OCI-LY7 (cell line): Measurements from ENCODE around the gene SRP9. TPM values are rescaled to one million over a fixed set of nuclear protein-coding genes. Genes with fewer than 3 reads are reported as not detected.

Experiments
- BruUV-seq: library from RNA; stranded (reverse); fragments of 400-500 nt; replicated peaks from 2 replicates; lab custom pipeline; 2021; lab: Mats Ljungman, UMichigan
- CTCF ChIA-PET: fragments of 300-600 bp; sonication (Branson Sonifier 250); formaldehyde crosslinking; loops from one replicate; lab custom pipeline; 2022; ENCODE audit warnings: antibody characterized with exemption; ENCODE audit not compliant: unreplicated experiment; lab: Charles Lee
- POLR2A ChIA-PET: fragments of 300-600 bp; sonication (Branson Sonifier 250); formaldehyde crosslinking; loops from one replicate; lab custom pipeline; 2022; ENCODE audit warnings: antibody characterized with exemption; lab: Charles Lee
- DNase-seq: peaks from one replicate; pipeline ENCODE4 v3.0.0-alpha.2; 2015; ENCODE audit warnings: low spot score
- H2AFZ ChIP-seq: fragments of 200-600 bp; sonication (generic), shearing (Covaris generic); 2 replicates; pipeline ENCODE4 v1.6.1; 2014; ENCODE audit warnings: mild to moderate bottlenecking, antibody characterized with exemption, low read length, moderate library complexity
- H3K27ac ChIP-seq: fragments of 200-600 bp; sonication (generic); 2 replicates; pipeline ENCODE4 v1.5.1; 2014; ENCODE audit warnings: mixed run types, low read depth, mild to moderate bottlenecking, moderate library complexity, low read length, inconsistent platforms; ENCODE audit not compliant: poor library complexity, severe bottlenecking
- H3K36me3 ChIP-seq: fragments of 200-600 bp; sonication (generic); 2 replicates; pipeline ENCODE4 v1.6.1; 2014; ENCODE audit warnings: mild to moderate bottlenecking, antibody characterized with exemption, low read length, moderate library complexity, mixed read lengths; ENCODE audit not compliant: insufficient read depth
- H3K4me1 ChIP-seq: fragments of 200-600 bp; sonication (generic); 2 replicates; pipeline ENCODE4 v1.5.1; 2014; ENCODE audit warnings: mild to moderate bottlenecking, low read length; ENCODE audit not compliant: insufficient read depth, poor library complexity, severe bottlenecking
- H3K4me2 ChIP-seq: fragments of 200-600 bp; sonication (generic); 2 replicates; pipeline ENCODE4 v1.6.1; 2014; ENCODE audit warnings: mild to moderate bottlenecking, low read length
- H3K4me3 ChIP-seq: fragments of 200-600 bp; sonication (generic); 2 replicates; pipeline ENCODE4 v1.5.1; 2014; ENCODE audit warnings: mild to moderate bottlenecking, low read depth, low read length; ENCODE audit not compliant: poor library complexity, severe bottlenecking
- H3K79me2 ChIP-seq: fragments of 200-600 bp; sonication (generic); 2 replicates; pipeline ENCODE4 v1.6.1; 2016; ENCODE audit warnings: low read depth, mild to moderate bottlenecking, low read length, moderate library complexity, mixed read lengths; ENCODE audit not compliant: insufficient read depth
- H3K9me2 ChIP-seq: fragments of 200-600 bp; sonication (generic); 2 replicates; pipeline ENCODE4 v1.6.1; 2016; ENCODE audit warnings: mild to moderate bottlenecking, low read length, mixed read lengths; ENCODE audit not compliant: insufficient read depth
- H3K9me3 ChIP-seq: fragments of 200-600 bp; sonication (generic); 2 replicates; pipeline ENCODE4 v1.6.1; 2014; ENCODE audit warnings: mild to moderate bottlenecking, mixed run types, low read length, mixed read lengths
- H4K20me1 ChIP-seq: fragments of 200-600 bp; sonication (generic); 2 replicates; pipeline ENCODE4 v1.6.1; 2014; ENCODE audit warnings: mild to moderate bottlenecking, antibody characterized with exemption, low read length, moderate library complexity, mixed read lengths; ENCODE audit not compliant: insufficient read depth
- EZH2phosphoT487 ChIP-seq: fragments of 200-600 bp; sonication (generic); IDR thresholded peaks from 2 replicates; pipeline ENCODE4 v1.6.1; 2018; ENCODE audit warnings: low read depth, borderline replicate concordance, mild to moderate bottlenecking, mixed run types, antibody characterized with exemption, low read length, moderate library complexity, mixed read lengths
- intact Hi-C: fragments of 100-400 bp; cut with micrococcal nuclease; formaldehyde crosslinking; loops from one replicate; pipeline ENCODE4 v1.10.0; 2022; ENCODE audit not compliant: unreplicated experiment
- total RNA-seq, 2 experiments: library from RNA; depleted of rRNA in 1 of 2; stranded (reverse); fragments of >200 nt in 1 of 2; shearing (Covaris generic) in 1 of 2; gene quantifications; 2 replicates each; pipeline ENCODE4 v1.2.3, GENCODE V29; 2014 to 2022
- TF ChIP-seq, protein P1 (sequence below): fragments of 200-600 bp; sonication (generic); conservative IDR thresholded peaks from 2 replicates; pipeline ENCODE4 v1.5.1; 2014; ENCODE audit warnings: mild to moderate bottlenecking, antibody characterized with exemption, low read length, moderate library complexity, mixed read lengths

Gene SRP9
- total RNA-seq, 2 experiments from 2014 or later, result 221 to 306 TPM

- no peak overlapping the region for H3K27ac ChIP-seq
- H3K36me3 ChIP-seq, result no peaks in the 10 kb centered on the region
- BruUV-seq, result no TSS peak
- H3K4me3 ChIP-seq, result no peak overlapping the region
- no peaks in the 10 kb centered on the region for H4K20me1 ChIP-seq
- POLR2A ChIA-PET, result interaction anchor here (0.6 kb wide), 2 partner anchors 17 to 253 kb away, joined by 3 to 6 read pairs; no protein-coding TSS in a partner anchor
- H3K9me3 ChIP-seq, result no peaks in the 10 kb centered on the region
- intact Hi-C loops, result no loop called here
- H3K4me2 ChIP-seq, result no peak overlapping the region
- H2AFZ ChIP-seq, result no peak overlapping the region
- no peak for TF ChIP-seq EZH2phosphoT487
- TF ChIP-seq, protein P1, sequence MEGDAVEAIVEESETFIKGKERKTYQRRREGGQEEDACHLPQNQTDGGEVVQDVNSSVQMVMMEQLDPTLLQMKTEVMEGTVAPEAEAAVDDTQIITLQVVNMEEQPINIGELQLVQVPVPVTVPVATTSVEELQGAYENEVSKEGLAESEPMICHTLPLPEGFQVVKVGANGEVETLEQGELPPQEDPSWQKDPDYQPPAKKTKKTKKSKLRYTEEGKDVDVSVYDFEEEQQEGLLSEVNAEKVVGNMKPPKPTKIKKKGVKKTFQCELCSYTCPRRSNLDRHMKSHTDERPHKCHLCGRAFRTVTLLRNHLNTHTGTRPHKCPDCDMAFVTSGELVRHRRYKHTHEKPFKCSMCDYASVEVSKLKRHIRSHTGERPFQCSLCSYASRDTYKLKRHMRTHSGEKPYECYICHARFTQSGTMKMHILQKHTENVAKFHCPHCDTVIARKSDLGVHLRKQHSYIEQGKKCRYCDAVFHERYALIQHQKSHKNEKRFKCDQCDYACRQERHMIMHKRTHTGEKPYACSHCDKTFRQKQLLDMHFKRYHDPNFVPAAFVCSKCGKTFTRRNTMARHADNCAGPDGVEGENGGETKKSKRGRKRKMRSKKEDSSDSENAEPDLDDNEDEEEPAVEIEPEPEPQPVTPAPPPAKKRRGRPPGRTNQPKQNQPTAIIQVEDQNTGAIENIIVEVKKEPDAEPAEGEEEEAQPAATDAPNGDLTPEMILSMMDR, result no peak
- CTCF ChIA-PET, result no interaction called here
- no peaks in the 10 kb centered on the region for H3K9me2 ChIP-seq
- no peaks in the 10 kb centered on the region for H3K79me2 ChIP-seq
- no peaks in the 10 kb centered on the region for H3K4me1 ChIP-seq
- no peak for DNase-seq
Measured at GRCh38 chr1:225736437-225737098, 41.1 kb upstream of the SRP9 start.

DNA sequence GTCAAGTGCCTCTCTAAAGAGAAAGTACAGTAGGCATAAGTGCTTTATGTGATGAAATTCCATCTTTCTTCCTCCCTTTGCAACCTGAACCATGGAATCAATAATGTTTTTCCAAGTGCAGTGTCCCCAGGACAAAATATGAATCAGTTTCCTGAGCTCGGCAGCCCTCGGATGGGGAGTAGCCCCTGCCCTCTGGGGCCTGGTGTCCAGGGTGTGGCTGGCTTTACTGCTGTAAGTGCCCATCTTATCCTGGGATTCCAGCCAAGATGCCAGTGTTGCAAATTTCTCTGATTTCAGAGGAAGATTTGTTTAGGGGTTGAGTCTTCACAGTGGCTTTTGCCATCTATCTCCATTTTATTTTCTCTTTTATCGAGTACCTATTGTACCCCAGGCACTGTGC, 40.5 kb upstream of the SRP9 start:
- intact Hi-C loops, result no loop called here
- Histone ChIP-seq H4K20me1 (no peaks in the 10 kb centered on the region), H3K9me3 (no peaks in the 10 kb centered on the region), H3K36me3 (no peaks in the 10 kb centered on the region), H2AFZ (no peak overlapping the region), H3K9me2 (no peaks in the 10 kb centered on the region), H3K4me1 (no peaks in the 10 kb centered on the region), H3K27ac (no peak overlapping the region), H3K4me3 (no peak overlapping the region), H3K4me2 (no peak overlapping the region), H3K79me2 (no peaks in the 10 kb centered on the region)
- no TSS peak for BruUV-seq
- TF ChIP-seq EZH2phosphoT487, result no peak
- TF ChIP-seq, protein P1, result no peak
- DNase-seq, result no peak
- ChIA-PET CTCF (interaction anchor here (0.5 kb wide), 1 partner anchor 700 kb away, joined by 3 read pairs; no protein-coding TSS in a partner anchor), POLR2A (interaction anchor here (0.9 to 1.0 kb wide), 2 partner anchors 10 to 15 kb away, joined by 3 to 8 read pairs; no protein-coding TSS in a partner anchor)

- H3K4me2 ChIP-seq, result no peak overlapping the region
- ChIA-PET CTCF (interaction anchor here (0.5 kb wide), 1 partner anchor 699 kb away, joined by 3 read pairs; no protein-coding TSS in a partner anchor), POLR2A (interaction anchor here (0.9 to 1.2 kb wide), 3 partner anchors 10 to 14 kb away, joined by 3 to 8 read pairs (median 5); no protein-coding TSS in a partner anchor)
- H3K36me3 ChIP-seq, result no peaks in the 10 kb centered on the region
- no peaks in the 10 kb centered on the region for H4K20me1 ChIP-seq
- intact Hi-C loops, result no loop called here
- no TSS peak for BruUV-seq
- no peak overlapping the region for H2AFZ ChIP-seq
- no peaks in the 10 kb centered on the region for H3K4me1 ChIP-seq
- no peaks in the 10 kb centered on the region for H3K9me3 ChIP-seq
- H3K27ac ChIP-seq, result no peak overlapping the region
- DNase-seq, result no peak
- H3K9me2 ChIP-seq, result no peaks in the 10 kb centered on the region
- H3K79me2 ChIP-seq, result no peaks in the 10 kb centered on the region
- no peak overlapping the region for H3K4me3 ChIP-seq
- TF ChIP-seq, protein P1, result no peak
- no peak for TF ChIP-seq EZH2phosphoT487
Measured at GRCh38 chr1:225737866-225738265, 39.8 kb upstream of the SRP9 start.
